Measurements from ENCODE around the gene TNRC6B. TPM values are rescaled to one million over a fixed set of nuclear protein-coding genes. Genes with fewer than 3 reads are reported as not detected.

TNRC6B gene
- total RNA-seq, 6 experiments from 2014 or later, result 30.8 to 36.3 (median 34.3) TPM

DNA sequence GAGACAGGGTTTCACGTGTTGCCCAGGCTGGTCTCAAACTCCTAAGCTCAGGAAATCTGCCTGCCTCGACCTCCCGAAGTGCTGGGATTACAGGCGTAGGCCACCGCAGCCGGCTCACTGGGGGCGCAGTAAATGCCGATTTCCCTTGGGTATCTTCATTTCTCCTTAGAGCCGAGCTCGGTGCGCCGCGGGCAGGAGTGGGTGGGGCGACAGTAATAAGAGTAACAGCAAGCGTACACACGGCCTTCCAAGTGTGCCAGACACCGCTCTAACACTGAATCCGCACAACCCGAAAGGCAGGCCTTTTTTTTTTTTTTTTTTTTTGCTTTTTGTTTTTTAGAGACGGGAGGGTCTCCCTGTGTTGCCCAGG, 168.1 kb downstream of the TNRC6B start:
- peak; percentile 11 for DNase-seq
- peaks cover 21% of the 10 kb centered on the region for H3K4me1 Mint-ChIP-seq (ENCODE audit: low read depth)
- TF ChIP-seq, protein P1, sequence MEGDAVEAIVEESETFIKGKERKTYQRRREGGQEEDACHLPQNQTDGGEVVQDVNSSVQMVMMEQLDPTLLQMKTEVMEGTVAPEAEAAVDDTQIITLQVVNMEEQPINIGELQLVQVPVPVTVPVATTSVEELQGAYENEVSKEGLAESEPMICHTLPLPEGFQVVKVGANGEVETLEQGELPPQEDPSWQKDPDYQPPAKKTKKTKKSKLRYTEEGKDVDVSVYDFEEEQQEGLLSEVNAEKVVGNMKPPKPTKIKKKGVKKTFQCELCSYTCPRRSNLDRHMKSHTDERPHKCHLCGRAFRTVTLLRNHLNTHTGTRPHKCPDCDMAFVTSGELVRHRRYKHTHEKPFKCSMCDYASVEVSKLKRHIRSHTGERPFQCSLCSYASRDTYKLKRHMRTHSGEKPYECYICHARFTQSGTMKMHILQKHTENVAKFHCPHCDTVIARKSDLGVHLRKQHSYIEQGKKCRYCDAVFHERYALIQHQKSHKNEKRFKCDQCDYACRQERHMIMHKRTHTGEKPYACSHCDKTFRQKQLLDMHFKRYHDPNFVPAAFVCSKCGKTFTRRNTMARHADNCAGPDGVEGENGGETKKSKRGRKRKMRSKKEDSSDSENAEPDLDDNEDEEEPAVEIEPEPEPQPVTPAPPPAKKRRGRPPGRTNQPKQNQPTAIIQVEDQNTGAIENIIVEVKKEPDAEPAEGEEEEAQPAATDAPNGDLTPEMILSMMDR (IDR thresholded peaks at IDR 0.05), result no peak
- peak overlapping the region; percentile 98 for H3K27ac Mint-ChIP-seq
- H3K36me3 Mint-ChIP-seq (ENCODE audit: low read depth), result peaks cover 9% of the 10 kb centered on the region
- H3K9me3 Mint-ChIP-seq, result no peaks in the 10 kb centered on the region
- H3K4me3 Mint-ChIP-seq, result peak overlapping the region; percentile 100
- no peaks in the 10 kb centered on the region; the same call in 1 of the 2 replicates for H3K27me3 Mint-ChIP-seq (ENCODE audit: insufficient read depth)

GRCh38 chr22:40346185-40347118, 168.7 kb downstream of the TNRC6B start, which contains the start of gene ADSL:
Gene ADSL (plus strand): TSS chr22:40346500. CDS start chr22:40346559, 59 bp downstream.
- TF ChIP-seq, protein P1 (IDR thresholded peaks at IDR 0.05), result no peak
- Mint-ChIP-seq H3K27me3 (ENCODE audit: insufficient read depth) (no peaks in the 10 kb centered on the region; the same call in 1 of the 2 replicates), H3K27ac (peak within 1 kb of the TSS; percentile 98), H3K4me1 (ENCODE audit: low read depth) (peaks cover 21% of the 10 kb centered on the region), H3K9me3 (no peaks in the 10 kb centered on the region), H3K4me3 (peak within 1 kb of the TSS; percentile 100), H3K36me3 (ENCODE audit: low read depth) (peaks cover 9% of the 10 kb centered on the region)
- peak; percentile 78 for DNase-seq

DNA sequence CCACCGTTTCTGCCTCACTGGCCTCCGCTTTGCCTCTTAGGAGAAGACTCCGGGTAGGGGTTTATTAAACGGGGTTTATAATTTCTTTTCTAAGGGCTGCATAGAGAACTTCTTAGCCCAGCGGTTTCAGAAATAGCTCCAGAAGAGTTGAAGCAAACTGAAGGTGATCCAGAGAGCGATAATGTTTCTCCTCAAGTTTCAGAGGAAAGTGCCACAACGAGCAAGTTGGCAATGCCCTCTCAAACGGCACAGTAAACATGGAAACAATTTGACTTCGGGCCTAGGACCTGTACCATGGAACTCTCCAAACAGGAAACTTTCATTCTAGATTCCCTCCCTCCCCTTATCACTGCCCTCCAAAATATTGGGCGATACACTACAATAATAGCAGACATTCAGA, 169.6 kb downstream of the TNRC6B start:
- peaks cover 21% of the 10 kb centered on the region for H3K4me1 Mint-ChIP-seq (ENCODE audit: low read depth)
- H3K36me3 Mint-ChIP-seq (ENCODE audit: low read depth), result peaks cover 9% of the 10 kb centered on the region
- no peaks in the 10 kb centered on the region; the same call in 1 of the 2 replicates for H3K27me3 Mint-ChIP-seq (ENCODE audit: insufficient read depth)
- DNase-seq, result no peak
- H3K9me3 Mint-ChIP-seq, result no peaks in the 10 kb centered on the region
- peak overlapping the region; percentile 98 for H3K27ac Mint-ChIP-seq
- H3K4me3 Mint-ChIP-seq, result peak overlapping the region; percentile 100
- TF ChIP-seq, protein P1 (IDR thresholded peaks at IDR 0.05), result no peak

GRCh38 chr22:40348025-40348658, 170.4 kb downstream of the TNRC6B start:
- peak overlapping the region; percentile 98 for H3K27ac Mint-ChIP-seq
- peak; percentile 51 for DNase-seq
- peaks cover 21% of the 10 kb centered on the region for H3K4me1 Mint-ChIP-seq (ENCODE audit: low read depth)

GRCh38 chr22:40352763-40353162, 175.0 kb downstream of the TNRC6B start:
- Mint-ChIP-seq H3K27ac (no peak overlapping the region), H3K36me3 (ENCODE audit: low read depth) (peaks cover 25% of the 10 kb centered on the region), H3K27me3 (ENCODE audit: insufficient read depth) (no peaks in the 10 kb centered on the region), H3K4me1 (ENCODE audit: low read depth) (peaks cover 10% of the 10 kb centered on the region), H3K9me3 (no peaks in the 10 kb centered on the region), H3K4me3 (no peak overlapping the region)
- TF ChIP-seq, protein P1 (IDR thresholded peaks at IDR 0.05), result no peak
- no peak for DNase-seq

More at GRCh38 chr22:40348025-40348658, 170.4 kb downstream of the TNRC6B start:
- TF ChIP-seq, protein P1 (IDR thresholded peaks at IDR 0.05), result peak; percentile 83
- no peaks in the 10 kb centered on the region for H3K9me3 Mint-ChIP-seq
- H3K4me3 Mint-ChIP-seq, result peak overlapping the region; percentile 100
- H3K36me3 Mint-ChIP-seq (ENCODE audit: low read depth), result peaks cover 12% of the 10 kb centered on the region
- no peaks in the 10 kb centered on the region for H3K27me3 Mint-ChIP-seq (ENCODE audit: insufficient read depth)

Data from HFFc6 (cell line).